Upper lobe of left lung (tissue), 4 donors: ENCODE results near the gene AFAP1L1.

Source experiments
- CTCF ChIP-seq, 6 experiments: fragments of 450-650 bp in 4 of 6; fragments of 200-600 bp in 2 of 6; sonication (generic) in 2 of 6; IDR thresholded peaks; one replicate each; pipeline ENCODE4 v1.5.1; 2016 to 2019; ENCODE audit warnings: antibody characterized with exemption in 6 of 6
- EP300 ChIP-seq, 4 donors: sonication (generic); formaldehyde crosslinking; IDR thresholded peaks; one replicate each; pipeline ENCODE4 v1.5.1; 2017; ENCODE audit warnings: antibody characterized with exemption in 4 of 4, control low read depth in 2 of 4
- POLR2A ChIP-seq, 4 donors: fragments of 450-650 bp; IDR thresholded peaks; one replicate each; pipeline ENCODE4 v1.5.1; 2016 to 2017; ENCODE audit warnings: antibody characterized with exemption in 4 of 4, mild to moderate bottlenecking in 2 of 4
- POLR2AphosphoS5 ChIP-seq, 2 donors: sonication (generic); formaldehyde crosslinking; IDR thresholded peaks; one replicate each; pipeline ENCODE4 v1.5.1; 2017; ENCODE audit warnings: antibody characterized with exemption in 2 of 2

GRCh38 chr5:149376104-149376503, 104.4 kb downstream of the AFAP1L1 start:
- no peak for TF ChIP-seq POLR2AphosphoS5 (IDR thresholded peaks at IDR 0.05)
- TF ChIP-seq POLR2A (IDR thresholded peaks at IDR 0.05), result no peak
- TF ChIP-seq CTCF (IDR thresholded peaks at IDR 0.05), result no peak
- no peak for TF ChIP-seq EP300 (IDR thresholded peaks at IDR 0.05)
